Measurements from ENCODE around the gene PDS5B. TPM values are rescaled to one million over a fixed set of nuclear protein-coding genes. Genes with fewer than 3 reads are reported as not detected.
A peak's percentile ranks its signal among the peaks of the same experiment; 100 is the strongest.
"Not testable (repeated sequence)": the region's sequence is repeated elsewhere in the genome, so short reads cannot be mapped to it uniquely, and the experiment has no call there.

The PDS5B gene
- total RNA-seq, 1 experiment from 2014 or later: 26.5 TPM

DNA sequence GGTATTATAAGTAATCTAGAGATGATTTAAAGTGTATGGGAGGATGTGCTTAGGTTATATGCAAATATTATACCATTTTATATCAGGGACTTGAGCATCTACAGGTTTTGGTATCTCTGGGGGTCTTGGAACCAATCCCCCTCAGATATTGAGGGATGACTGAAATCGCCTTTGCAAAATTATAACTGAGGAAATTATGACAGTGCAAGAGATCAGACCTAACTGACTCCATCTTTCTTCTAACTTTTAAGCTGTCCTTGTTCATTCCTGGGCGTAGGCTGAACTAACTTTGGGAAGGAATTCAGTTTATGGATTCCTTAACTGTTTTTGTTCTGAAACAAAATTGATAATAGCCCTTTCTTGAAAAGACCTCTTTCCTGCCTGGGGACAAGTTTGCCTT lies 239.2 kb downstream of the PDS5B start:
- Histone ChIP-seq H3K36me3 (ENCODE audit: control insufficient read depth in 1 of 2, insufficient read depth in 2 of 2, low read length in 2 of 2) (no peaks in the 10 kb centered on the region), H3K9me2 (ENCODE audit: insufficient read depth) (no peaks in the 10 kb centered on the region), H3K79me2 (ENCODE audit: insufficient read depth, low read length) (no peaks in the 10 kb centered on the region), H3K27ac (ENCODE audit: low read depth, low read length) (no peak overlapping the region), H4K20me1 (ENCODE audit: insufficient read depth) (no peaks in the 10 kb centered on the region), H3K9me3 (ENCODE audit: control insufficient read depth in 1 of 2, insufficient read depth in 1 of 2, low read depth in 1 of 2, low read length in 2 of 2) (no peaks in the 10 kb centered on the region), H2AFZ (ENCODE audit: low read depth, low read length, poor library complexity, severe bottlenecking) (no peak overlapping the region), H3K9ac (ENCODE audit: low read length) (no peak overlapping the region), H3K4me3 (replicated peaks in 1 of 2; ENCODE audit: low read depth in 1 of 2, low read length in 2 of 2) (no peak overlapping the region), H3K27me3 (ENCODE audit: insufficient read depth, low read length) (no peaks in the 10 kb centered on the region), H3K4me1 (ENCODE audit: control insufficient read depth in 1 of 2, insufficient read depth in 2 of 2, low read length in 2 of 2) (peaks cover 15 to 37% of the 10 kb centered on the region in 2 experiments), H3K4me2 (ENCODE audit: low read length) (peak overlapping the region; percentile 56; the same call in 1 of the 2 replicates)
- ATAC-seq (no peak), DNase-seq (ENCODE audit: low read depth, low spot score) (no peak)
- ChIA-PET POLR2A (no interaction called here), CTCF (no interaction called here), RAD21 (ENCODE audit: low non-redundant PET in 1 of 2, low total read pairs in 2 of 2, uncharacterized antibody in 2 of 2, unreplicated experiment in 2 of 2) (no interaction called here)
- no TSS peak for BruUV-seq (replicated peaks)
- intact Hi-C loops (cut with micrococcal nuclease): no loop called here
- TF ChIP-seq SIN3A (IDR thresholded peaks at IDR 0.05; ENCODE audit: low read depth) (no peak), ELF1 (IDR thresholded peaks at IDR 0.05; ENCODE audit: borderline replicate concordance, low read depth) (no peak), EZH2phosphoT487 (IDR thresholded peaks at IDR 0.05; ENCODE audit: borderline replicate concordance) (no peak), ZNF274 (IDR thresholded peaks at IDR 0.05; ENCODE audit: low read depth, low read length) (no peak), RAD21 (IDR thresholded peaks at IDR 0.05; ENCODE audit: low read depth) (no peak), POLR2AphosphoS5 (IDR thresholded peaks at IDR 0.05; ENCODE audit: low read depth, low read length) (no peak), YY1 (IDR thresholded peaks at IDR 0.05; ENCODE audit: extremely low read depth, insufficient replicate concordance, low read depth, low read length) (no peak), CEBPB (IDR thresholded peaks at IDR 0.05; ENCODE audit: low read depth) (no peak), EZH2 (IDR thresholded peaks at IDR 0.05) (no peak), JUND (IDR thresholded peaks at IDR 0.05) (no peak), POLR2A (IDR thresholded peaks at IDR 0.05; ENCODE audit: borderline replicate concordance, extremely low read depth, insufficient read depth, insufficient read length) (no peak), TCF7L2 (IDR thresholded peaks at IDR 0.05; ENCODE audit: borderline replicate concordance, extremely low read depth, insufficient read depth, insufficient read length) (no peak), SRF (IDR thresholded peaks at IDR 0.05; ENCODE audit: low read depth) (no peak), ZBTB33 (IDR thresholded peaks at IDR 0.05; ENCODE audit: extremely low read depth, insufficient replicate concordance, low read length) (no peak), FOSL1 (IDR thresholded peaks at IDR 0.05; ENCODE audit: low read depth) (no peak), EGR1 (IDR thresholded peaks at IDR 0.05; ENCODE audit: low read depth) (no peak), ZFX (IDR thresholded peaks at IDR 0.05) (no peak), SP1 (IDR thresholded peaks at IDR 0.05; ENCODE audit: low read depth) (no peak), CBX3 (IDR thresholded peaks at IDR 0.05; ENCODE audit: low read depth) (no peak)
- TF ChIP-seq, protein P1, sequence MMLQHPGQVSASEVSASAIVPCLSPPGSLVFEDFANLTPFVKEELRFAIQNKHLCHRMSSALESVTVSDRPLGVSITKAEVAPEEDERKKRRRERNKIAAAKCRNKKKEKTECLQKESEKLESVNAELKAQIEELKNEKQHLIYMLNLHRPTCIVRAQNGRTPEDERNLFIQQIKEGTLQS (IDR thresholded peaks at IDR 0.05): no peak

DNA sequence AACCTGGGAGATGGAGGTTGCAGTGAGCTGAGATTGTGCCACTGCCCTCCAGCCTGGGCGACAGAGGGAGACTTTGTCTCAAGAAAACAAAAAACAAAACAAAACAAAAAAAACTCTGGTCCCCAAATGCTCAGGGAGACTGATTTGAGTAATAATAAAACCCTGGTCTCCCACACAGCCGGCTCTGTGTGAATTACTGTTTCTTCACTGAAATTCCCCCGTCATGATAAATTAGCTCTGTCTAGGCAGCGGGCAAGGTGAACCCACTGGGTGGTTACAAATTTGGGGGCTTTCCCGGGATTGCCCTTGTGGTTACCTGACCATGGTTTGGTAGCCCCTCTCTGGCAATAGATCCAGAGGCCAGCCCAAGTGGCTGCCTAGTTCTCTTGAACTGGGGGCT lies 240.1 kb downstream of the PDS5B start:
- H3K79me2 ChIP-seq (ENCODE audit: insufficient read depth, low read length); H3K9ac ChIP-seq (ENCODE audit: low read length); H3K4me3 ChIP-seq (replicated peaks in 1 of 2; ENCODE audit: low read depth in 1 of 2, low read length in 2 of 2); DNase-seq (ENCODE audit: low read depth, low spot score); intact Hi-C loops (cut with micrococcal nuclease); H3K9me3 ChIP-seq (ENCODE audit: control insufficient read depth in 1 of 2, insufficient read depth in 1 of 2, low read depth in 1 of 2, low read length in 2 of 2); H3K27ac ChIP-seq (ENCODE audit: low read depth, low read length); CTCF ChIA-PET; H3K9me2 ChIP-seq (ENCODE audit: insufficient read depth); H4K20me1 ChIP-seq (ENCODE audit: insufficient read depth); ATAC-seq; H3K36me3 ChIP-seq (ENCODE audit: control insufficient read depth in 1 of 2, insufficient read depth in 2 of 2, low read length in 2 of 2); H2AFZ ChIP-seq (ENCODE audit: low read depth, low read length, poor library complexity, severe bottlenecking); POLR2A ChIA-PET; H3K27me3 ChIP-seq (ENCODE audit: insufficient read depth, low read length); BruUV-seq (replicated peaks); H3K4me2 ChIP-seq (ENCODE audit: low read length); RAD21 ChIA-PET (ENCODE audit: low non-redundant PET in 1 of 2, low total read pairs in 2 of 2, uncharacterized antibody in 2 of 2, unreplicated experiment in 2 of 2): not testable (repeated sequence)
- peaks cover 15 to 39% of the 10 kb centered on the region in 2 experiments for H3K4me1 ChIP-seq (ENCODE audit: control insufficient read depth in 1 of 2, insufficient read depth in 2 of 2, low read length in 2 of 2)

All from HCT116 (cell line).